ENCODE data around the gene CLCN6. TPM values are rescaled to one million over a fixed set of nuclear protein-coding genes. Genes with fewer than 3 reads are reported as not detected.

The CLCN6 gene
- total and polyA plus RNA-seq, 4 donors, result 3.9 to 37.5 (median 20.7) TPM

GRCh38 chr1:11888877-11889208 lies 82.9 kb downstream of the CLCN6 start:
- DNase-seq (no peak), ATAC-seq (ENCODE audit: low FRiP score) (no peak)
- Histone ChIP-seq H3K4me3 (ENCODE audit: low read length in 2 of 2) (no peak overlapping the region), H3K9me3 (ENCODE audit: control insufficient read depth, low read length) (no peaks in the 10 kb centered on the region), H3K4me1 (ENCODE audit: control insufficient read depth in 1 of 2, insufficient read depth in 2 of 2, low read length in 2 of 2) (no peaks in the 10 kb centered on the region), H3K36me3 (ENCODE audit: control insufficient read depth in 1 of 2, insufficient read depth in 2 of 2, low read length in 1 of 2) (no peaks in the 10 kb centered on the region), H3K27me3 (ENCODE audit: control insufficient read depth in 1 of 2, insufficient read depth in 2 of 2, low read length in 1 of 2) (no peaks in the 10 kb centered on the region), H3K27ac (ENCODE audit: low read depth in 1 of 2, low read length in 2 of 2) (no peak overlapping the region)
- WGBS, 2 donors, result 36 to 43% methylated on average over 3 of the region's 3 CpGs
- intact Hi-C loops (cut with DNase I), result no loop called here

- Histone ChIP-seq H3K27me3 (ENCODE audit: control insufficient read depth in 1 of 2, insufficient read depth in 2 of 2, low read length in 1 of 2) (no peaks in the 10 kb centered on the region), H3K4me1 (ENCODE audit: control insufficient read depth in 1 of 2, insufficient read depth in 2 of 2, low read length in 2 of 2) (no peaks in the 10 kb centered on the region), H3K36me3 (ENCODE audit: control insufficient read depth in 1 of 2, insufficient read depth in 2 of 2, low read length in 1 of 2) (no peaks in the 10 kb centered on the region), H3K4me3 (ENCODE audit: low read length in 2 of 2) (no peak overlapping the region), H3K27ac (ENCODE audit: low read depth in 1 of 2, low read length in 2 of 2) (no peak overlapping the region), H3K9me3 (ENCODE audit: control insufficient read depth, low read length) (no peaks in the 10 kb centered on the region)
- DNase-seq (no peak), ATAC-seq (ENCODE audit: low FRiP score) (no peak)
- intact Hi-C loops (cut with DNase I), result loop anchor here in 1 of 2 donors (5.0 kb wide), 1 partner anchor 54 kb away; no protein-coding TSS in a partner anchor
- 78 to 84% methylated on average over 6 of the region's 6 CpGs for WGBS, 2 donors
Measured at GRCh38 chr1:11891433-11892186, 85.6 kb downstream of the CLCN6 start.

Other genes with a start within 250 kb of the CLCN6 start
- 1 to 10 TPM; 1.7 to 9.8 TPM for gene FBXO2, start 151.8 kb upstream of the CLCN6 start, total RNA-seq
- gene FBXO2, start 151.8 kb upstream of the CLCN6 start, polyA plus RNA-seq, result 1 to 10 TPM in 1 of 2 donors, under 1 TPM in 1; 0.87 to 7.3 TPM
- gene FBXO44, start 151.3 kb upstream of the CLCN6 start, total RNA-seq, result 10 to 100 TPM; 10.4 to 29.0 TPM
- gene FBXO44, start 151.3 kb upstream of the CLCN6 start, polyA plus RNA-seq, result 10 to 100 TPM; 13.1 to 40.6 TPM
- 1 to 10 TPM; 4.1 to 7.5 TPM for gene FBXO6, start 142.0 kb upstream of the CLCN6 start, total RNA-seq
- 10 to 100 TPM; 11.4 to 12.1 TPM for gene FBXO6, start 142.0 kb upstream of the CLCN6 start, polyA plus RNA-seq
- 10 to 100 TPM; 23.4 to 24.1 TPM for gene MAD2L2, start 125.0 kb upstream of the CLCN6 start, total RNA-seq
- gene MAD2L2, start 125.0 kb upstream of the CLCN6 start, polyA plus RNA-seq, result 10 to 100 TPM; 25.2 to 41.8 TPM
- gene DRAXIN, start 114.5 kb upstream of the CLCN6 start, total RNA-seq, result under 1 TPM in 1 of 2 donors, not detected in 1; 0.21 TPM
- gene DRAXIN, start 114.5 kb upstream of the CLCN6 start, polyA plus RNA-seq, result under 1 TPM in 1 of 2 donors, not detected in 1; 0.03 TPM
- 10 to 100 TPM; 33.4 to 40.3 TPM for gene AGTRAP, start 70.1 kb upstream of the CLCN6 start, total RNA-seq
- gene AGTRAP, start 70.1 kb upstream of the CLCN6 start, polyA plus RNA-seq, result 10 to 100 TPM; 22.2 to 61.2 TPM
- gene C1orf167, start 44.0 kb upstream of the CLCN6 start, total RNA-seq, result 1 to 10 TPM; 1.3 to 3.6 TPM
- 1 to 10 TPM in 1 of 2 donors, under 1 TPM in 1; 0.75 to 2.3 TPM for gene C1orf167, start 44.0 kb upstream of the CLCN6 start, polyA plus RNA-seq
- gene MTHFR, start 227 bp upstream of the CLCN6 start, total RNA-seq, result 10 to 100 TPM; 32.1 to 53.0 TPM
- 10 to 100 TPM in 1 of 2 donors, 1 to 10 TPM in 1; 4.6 to 22.0 TPM for gene MTHFR, start 227 bp upstream of the CLCN6 start, polyA plus RNA-seq
- gene NPPA, start 41.6 kb downstream of the CLCN6 start, total RNA-seq, result under 1 TPM in 1 of 2 donors, not detected in 1; 0.48 TPM
- gene NPPA, start 41.6 kb downstream of the CLCN6 start, polyA plus RNA-seq, result 1 to 10 TPM in 1 of 2 donors, under 1 TPM in 1; 0.23 to 5.5 TPM
- not detected for gene NPPB, start 52.8 kb downstream of the CLCN6 start, total RNA-seq
- gene NPPB, start 52.8 kb downstream of the CLCN6 start, polyA plus RNA-seq, result 10 to 100 TPM in 1 of 2 donors, under 1 TPM in 1; 0.87 to 25.7 TPM
- 10 to 100 TPM; 31.7 to 37.1 TPM for gene KIAA2013, start 120.2 kb downstream of the CLCN6 start, total RNA-seq
- 10 to 100 TPM; 19.7 to 34.6 TPM for gene KIAA2013, start 120.2 kb downstream of the CLCN6 start, polyA plus RNA-seq
- gene PLOD1, start 128.5 kb downstream of the CLCN6 start, total RNA-seq, result 10 to 100 TPM; 80.2 to 95.9 TPM
- gene PLOD1, start 128.5 kb downstream of the CLCN6 start, polyA plus RNA-seq, result 10 to 100 TPM; 28.9 to 60.0 TPM
- gene MFN2, start 174.3 kb downstream of the CLCN6 start, total RNA-seq, result 10 to 100 TPM; 57.1 TPM
- gene MFN2, start 174.3 kb downstream of the CLCN6 start, polyA plus RNA-seq, result 10 to 100 TPM; 22.4 to 33.3 TPM
- 10 to 100 TPM; 19.5 to 25.4 TPM for gene MIIP, start 213.3 kb downstream of the CLCN6 start, total RNA-seq
- 100 to 1,000 TPM in 1 of 2 donors, 10 to 100 TPM in 1; 16.3 to 132 TPM for gene MIIP, start 213.3 kb downstream of the CLCN6 start, polyA plus RNA-seq

Measured in aorta (tissue), 5 donors.